ENCODE data around the gene KIAA0513. TPM values are rescaled to one million over a fixed set of nuclear protein-coding genes. Genes with fewer than 3 reads are reported as not detected.

KIAA0513 gene
- total RNA-seq, 1 donor from 2014 or later: 131 TPM

DNA sequence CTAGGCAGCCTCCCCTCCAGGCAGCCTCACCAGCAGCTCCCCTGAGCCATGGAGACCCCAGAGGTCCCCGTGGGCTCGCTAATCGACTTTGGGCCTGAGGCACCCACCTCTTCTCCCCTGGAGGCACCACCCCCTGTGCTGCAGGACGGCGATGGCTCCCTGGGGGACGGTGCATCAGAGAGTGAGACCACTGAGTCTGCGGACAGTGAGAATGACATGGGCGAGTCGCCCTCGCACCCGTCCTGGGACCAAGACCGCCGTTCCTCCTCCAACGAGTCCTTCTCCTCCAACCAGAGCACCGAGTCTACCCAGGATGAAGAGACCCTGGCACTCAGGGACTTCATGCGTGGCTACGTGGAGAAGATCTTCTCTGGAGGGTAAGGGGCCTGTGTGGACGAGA lies 39.4 kb downstream of the KIAA0513 start:
- no peak overlapping the region for H3K4me3 ChIP-seq
- intact Hi-C loops (cut with DNase I): no loop called here
- no peak for DNase-seq (ENCODE audit: low spot score in 2 of 2)
- TF ChIP-seq, protein P1, sequence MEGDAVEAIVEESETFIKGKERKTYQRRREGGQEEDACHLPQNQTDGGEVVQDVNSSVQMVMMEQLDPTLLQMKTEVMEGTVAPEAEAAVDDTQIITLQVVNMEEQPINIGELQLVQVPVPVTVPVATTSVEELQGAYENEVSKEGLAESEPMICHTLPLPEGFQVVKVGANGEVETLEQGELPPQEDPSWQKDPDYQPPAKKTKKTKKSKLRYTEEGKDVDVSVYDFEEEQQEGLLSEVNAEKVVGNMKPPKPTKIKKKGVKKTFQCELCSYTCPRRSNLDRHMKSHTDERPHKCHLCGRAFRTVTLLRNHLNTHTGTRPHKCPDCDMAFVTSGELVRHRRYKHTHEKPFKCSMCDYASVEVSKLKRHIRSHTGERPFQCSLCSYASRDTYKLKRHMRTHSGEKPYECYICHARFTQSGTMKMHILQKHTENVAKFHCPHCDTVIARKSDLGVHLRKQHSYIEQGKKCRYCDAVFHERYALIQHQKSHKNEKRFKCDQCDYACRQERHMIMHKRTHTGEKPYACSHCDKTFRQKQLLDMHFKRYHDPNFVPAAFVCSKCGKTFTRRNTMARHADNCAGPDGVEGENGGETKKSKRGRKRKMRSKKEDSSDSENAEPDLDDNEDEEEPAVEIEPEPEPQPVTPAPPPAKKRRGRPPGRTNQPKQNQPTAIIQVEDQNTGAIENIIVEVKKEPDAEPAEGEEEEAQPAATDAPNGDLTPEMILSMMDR (IDR thresholded peaks at IDR 0.05): no peak
- peaks cover 3 to 37% of the 10 kb centered on the region in 2 donors for H3K36me3 ChIP-seq
- H3K4me1 ChIP-seq: no peaks in the 10 kb centered on the region
- no peaks in the 10 kb centered on the region for H3K27me3 ChIP-seq
- no peaks in the 10 kb centered on the region for H3K9me3 ChIP-seq
- no peak overlapping the region for H3K27ac ChIP-seq

DNA sequence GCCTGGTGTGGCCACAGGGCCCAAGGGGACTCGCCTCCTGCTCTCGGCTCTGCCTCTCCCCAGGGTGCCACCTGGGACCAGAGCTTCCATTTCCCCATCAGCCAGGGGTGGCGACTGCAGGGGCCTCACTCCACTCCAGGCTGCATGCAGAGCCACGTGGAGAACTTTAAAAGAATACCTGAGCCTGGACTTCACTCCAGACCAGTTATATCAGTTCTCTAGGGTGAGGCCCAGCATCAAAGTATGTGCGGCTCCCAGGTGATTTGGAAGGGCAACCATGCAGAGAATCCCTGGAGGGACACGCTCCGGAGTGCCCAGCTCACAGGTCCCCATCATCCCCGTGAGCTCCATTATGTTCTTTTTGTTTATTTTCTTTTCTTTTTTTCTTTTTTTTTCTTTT lies 39.8 kb downstream of the KIAA0513 start:
- Histone ChIP-seq H3K27me3 (no peaks in the 10 kb centered on the region), H3K9me3 (no peaks in the 10 kb centered on the region), H3K36me3 (peaks cover 3 to 39% of the 10 kb centered on the region in 2 donors), H3K4me3 (no peak overlapping the region), H3K4me1 (no peaks in the 10 kb centered on the region), H3K27ac (no peak overlapping the region)
- TF ChIP-seq, protein P1 (IDR thresholded peaks at IDR 0.05): no peak
- intact Hi-C loops (cut with DNase I): no loop called here
- DNase-seq (ENCODE audit: low spot score in 2 of 2): no peak

DNA sequence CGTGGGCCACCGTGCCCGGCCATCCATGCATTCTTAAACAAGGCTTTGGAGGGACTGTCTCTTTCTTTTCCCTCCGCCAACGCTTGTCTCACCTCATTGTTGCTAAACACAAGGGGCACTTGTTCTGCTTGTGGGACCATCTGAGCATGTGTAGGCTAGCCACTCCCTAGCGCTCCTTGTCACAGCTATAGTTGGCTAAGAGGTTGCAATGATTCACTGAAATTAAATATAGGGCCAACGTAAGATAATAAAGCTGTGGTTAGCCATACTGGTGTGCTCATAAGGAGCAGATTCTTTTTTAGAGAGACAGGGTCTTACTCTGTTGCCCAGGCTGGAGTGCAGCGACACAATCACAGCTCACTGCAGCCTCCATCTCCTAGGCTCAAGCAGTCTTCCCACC lies 41.2 kb downstream of the KIAA0513 start:
- intact Hi-C loops (cut with DNase I): no loop called here
- Histone ChIP-seq H3K36me3 (peaks cover 9 to 52% of the 10 kb centered on the region in 2 donors), H3K4me3 (no peak overlapping the region), H3K4me1 (no peaks in the 10 kb centered on the region), H3K27me3 (no peaks in the 10 kb centered on the region), H3K27ac (no peak overlapping the region), H3K9me3 (no peaks in the 10 kb centered on the region)
- no peak for DNase-seq (ENCODE audit: low spot score in 2 of 2)
- TF ChIP-seq, protein P1 (IDR thresholded peaks at IDR 0.05): no peak

DNA sequence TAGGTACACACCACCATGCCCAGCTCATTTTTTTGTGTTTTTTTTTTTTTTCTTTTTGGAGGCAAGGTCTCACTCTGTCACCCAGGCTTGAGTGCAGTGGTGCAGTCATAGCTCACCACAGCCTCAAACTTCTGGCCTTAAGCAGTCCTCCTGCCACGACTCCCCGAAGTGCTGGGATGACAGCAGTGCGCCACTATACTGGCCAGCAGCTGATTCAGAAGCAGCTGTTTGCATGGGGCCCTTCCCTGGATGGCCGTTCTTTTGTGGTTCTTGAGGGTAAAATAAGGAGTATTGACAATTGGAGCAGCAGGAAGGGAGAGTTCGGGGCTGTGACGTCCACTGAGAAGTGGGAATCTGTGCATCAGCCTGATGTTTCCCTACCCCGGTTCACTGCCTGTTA lies 41.6 kb downstream of the KIAA0513 start:
- no peaks in the 10 kb centered on the region for H3K4me1 ChIP-seq
- H3K4me3 ChIP-seq: no peak overlapping the region
- no peak for DNase-seq (ENCODE audit: low spot score in 2 of 2)
- TF ChIP-seq, protein P1 (IDR thresholded peaks at IDR 0.05): no peak
- no peaks in the 10 kb centered on the region for H3K9me3 ChIP-seq
- H3K36me3 ChIP-seq: peaks cover 9 to 53% of the 10 kb centered on the region in 2 donors
- no peak overlapping the region for H3K27ac ChIP-seq
- intact Hi-C loops (cut with DNase I): no loop called here
- H3K27me3 ChIP-seq: no peaks in the 10 kb centered on the region

DNA sequence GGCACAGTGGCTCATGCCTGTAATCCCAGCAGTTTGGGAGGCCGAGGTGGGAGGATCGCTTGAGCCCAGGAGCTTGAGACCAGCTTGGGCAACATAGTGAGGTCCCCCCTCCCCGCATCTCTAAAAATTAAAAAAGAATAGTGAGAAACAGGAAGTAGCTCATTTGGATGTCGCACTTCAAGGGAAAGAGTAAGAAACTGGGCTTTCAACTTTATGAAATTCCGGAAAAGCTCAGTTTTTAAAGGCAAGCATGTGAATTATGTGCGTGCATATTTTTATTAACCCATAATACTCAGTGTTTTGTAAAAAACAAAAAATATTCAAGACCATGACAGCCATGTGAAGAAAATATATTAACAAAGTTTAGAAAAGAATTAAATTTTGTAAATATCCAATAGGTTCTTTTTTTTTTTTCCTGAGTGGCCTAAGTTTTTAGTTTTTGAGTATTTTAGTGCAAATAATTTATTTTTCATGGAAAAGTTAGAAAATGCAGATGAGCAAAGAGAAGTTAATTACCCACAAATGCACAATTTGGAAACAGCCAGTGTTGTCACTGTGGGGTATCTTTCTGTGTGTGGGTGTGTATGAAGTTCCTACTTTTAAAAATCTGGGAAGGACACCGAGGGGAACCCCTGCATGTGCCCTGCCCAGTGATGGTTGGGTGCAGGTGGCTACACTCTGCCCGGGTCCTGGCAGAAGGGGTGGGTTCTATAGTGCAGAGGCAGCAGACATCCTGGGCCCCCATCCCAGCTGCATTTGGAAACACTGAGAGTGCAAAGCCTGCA lies 44.7 kb downstream of the KIAA0513 start:
- no peaks in the 10 kb centered on the region for H3K9me3 ChIP-seq
- DNase-seq (ENCODE audit: low spot score in 2 of 2): no peak
- intact Hi-C loops (cut with DNase I): loop anchor here (10.0 kb wide), 1 partner anchor 317 kb away; no protein-coding TSS in a partner anchor
- TF ChIP-seq, protein P1 (IDR thresholded peaks at IDR 0.05): no peak
- H3K36me3 ChIP-seq: peaks cover 17 to 57% of the 10 kb centered on the region in 2 donors
- H3K4me1 ChIP-seq: no peaks in the 10 kb centered on the region
- H3K27ac ChIP-seq: no peak overlapping the region
- no peak overlapping the region for H3K4me3 ChIP-seq
- H3K27me3 ChIP-seq: no peaks in the 10 kb centered on the region

All from ascending aorta (tissue), 2 donors.